Trophoblast cell (in vitro differentiated cells and primary cell): Measurements from ENCODE around the gene TMEM141.

Experiments used
- DNase-seq, 2 donors: peaks; one replicate each; pipeline ENCODE4 v3.0.0-alpha.2; 2016
- H2AFZ ChIP-seq: 2 replicates; pipeline ENCODE4 v1.6.1; 2013; ENCODE audit warnings: low read length, moderate library complexity, mild to moderate bottlenecking; ENCODE audit not compliant: insufficient read depth, poor library complexity
- H2AK5ac ChIP-seq: 2 replicates; pipeline ENCODE4 v1.6.1; 2013; ENCODE audit warnings: mild to moderate bottlenecking, low read length
- H2BK120ac ChIP-seq: 2 replicates; pipeline ENCODE4 v1.6.1; 2013; ENCODE audit warnings: low read length, mild to moderate bottlenecking, moderate library complexity; ENCODE audit not compliant: insufficient read depth, poor library complexity
- H2BK12ac ChIP-seq: 2 replicates; pipeline ENCODE4 v1.6.1; 2013; ENCODE audit warnings: mild to moderate bottlenecking, low read length, moderate library complexity
- H2BK5ac ChIP-seq: 2 replicates; pipeline ENCODE4 v1.6.1; 2013; ENCODE audit warnings: low read length, low read depth, moderate library complexity, mild to moderate bottlenecking; ENCODE audit not compliant: poor library complexity
- H3K14ac ChIP-seq: 2 replicates; pipeline ENCODE4 v1.6.1; 2013; ENCODE audit warnings: mild to moderate bottlenecking, low read length
- H3K18ac ChIP-seq: 2 replicates; pipeline ENCODE4 v1.6.1; 2013; ENCODE audit warnings: mild to moderate bottlenecking, low read length
- H3K23ac ChIP-seq: 2 replicates; pipeline ENCODE4 v1.6.1; 2013; ENCODE audit warnings: low read length
- H3K27ac ChIP-seq: 2 replicates; pipeline ENCODE4 v1.5.1; 2013; ENCODE audit warnings: low read depth, mild to moderate bottlenecking, inconsistent platforms, low read length, moderate library complexity
- H3K27me3 ChIP-seq: 2 replicates; pipeline ENCODE4 v1.6.1; 2013; ENCODE audit warnings: inconsistent platforms, mild to moderate bottlenecking, low read length, moderate library complexity; ENCODE audit not compliant: insufficient read depth
- H3K36me3 ChIP-seq, 2 experiments: 1 replicate in 1 of 2; 2 replicates in 1 of 2; pipeline ENCODE4 v1.6.1; 2013; ENCODE audit warnings: low read length in 2 of 2, mild to moderate bottlenecking in 2 of 2, moderate library complexity in 1 of 2; ENCODE audit not compliant: insufficient read depth in 2 of 2, control insufficient read depth in 1 of 2
- H3K4ac ChIP-seq: 2 replicates; pipeline ENCODE4 v1.6.1; 2013; ENCODE audit warnings: low read depth, mild to moderate bottlenecking, low read length, moderate library complexity
- H3K4me1 ChIP-seq, 2 experiments: 1 replicate in 1 of 2; 2 replicates in 1 of 2; pipeline ENCODE4 v1.6.1; 2013; ENCODE audit warnings: low read length in 2 of 2, mild to moderate bottlenecking in 2 of 2, moderate library complexity in 1 of 2; ENCODE audit not compliant: insufficient read depth in 2 of 2, control insufficient read depth in 1 of 2
- H3K4me2 ChIP-seq: 2 replicates; pipeline ENCODE4 v1.6.1; 2013; ENCODE audit warnings: inconsistent platforms, mild to moderate bottlenecking, low read length, moderate library complexity
- H3K4me3 ChIP-seq: 2 replicates; pipeline ENCODE4 v1.5.1; 2013; ENCODE audit warnings: mild to moderate bottlenecking, low read depth, low read length, inconsistent platforms
- H3K79me1 ChIP-seq: one replicate; pipeline ENCODE4 v1.6.1; 2013; ENCODE audit warnings: low read length
- H3K79me2 ChIP-seq: 2 replicates; pipeline ENCODE4 v1.6.1; 2013; ENCODE audit warnings: low read length, mild to moderate bottlenecking; ENCODE audit not compliant: control insufficient read depth, insufficient read depth, poor library complexity
- H3K9ac ChIP-seq: 2 replicates; pipeline ENCODE4 v1.6.1; 2013; ENCODE audit warnings: mild to moderate bottlenecking, low read length
- H3K9me3 ChIP-seq: 2 replicates; pipeline ENCODE4 v1.6.1; 2013; ENCODE audit warnings: low read depth, mild to moderate bottlenecking, control low read depth, inconsistent platforms, low read length; ENCODE audit not compliant: insufficient read depth
- H4K12ac ChIP-seq: 2 replicates; pipeline ENCODE4 v1.6.1; 2013; ENCODE audit warnings: low read depth, mild to moderate bottlenecking, low read length, moderate library complexity
- H4K8ac ChIP-seq: 2 replicates; pipeline ENCODE4 v1.6.1; 2013; ENCODE audit warnings: low read depth, mild to moderate bottlenecking, low read length, moderate library complexity
- H4K91ac ChIP-seq: one replicate; pipeline ENCODE4 v1.6.1; 2013; ENCODE audit warnings: low read depth, mild to moderate bottlenecking, low read length, moderate library complexity
- WGBS: extraction: QIAGEN DNeasy Blood & Tissue Kit; methylation state at CpG from one replicate; pipeline ENCODE4 v1.1.7; 2013; ENCODE audit warnings: missing lambda C conversion rate; ENCODE audit not compliant: insufficient read length, insufficient coverage; ENCODE audit errors: extremely low coverage; 5-methylcytosine and 5-hydroxymethylcytosine counted together

TMEM141 gene

GRCh38 chr9:136773386-136774044 lies 17.6 kb upstream of the TMEM141 start:
- Histone ChIP-seq H3K27ac (no peak overlapping the region), H3K4me1 (no peaks in the 10 kb centered on the region), H3K18ac (no peak overlapping the region), H3K4me2 (no peak overlapping the region), H2BK120ac (no peak overlapping the region), H3K79me2 (no peaks in the 10 kb centered on the region), H3K9ac (no peak overlapping the region), H4K12ac (no peak overlapping the region), H2AFZ (no peak overlapping the region), H3K4ac (no peak overlapping the region), H2BK12ac (no peak overlapping the region), H3K36me3 (no peaks in the 10 kb centered on the region), H3K23ac (no peak overlapping the region), H3K14ac (no peak overlapping the region), H3K79me1 (no peaks in the 10 kb centered on the region), H3K4me3 (no peak overlapping the region), H2BK5ac (no peak overlapping the region), H3K27me3 (peaks cover 6% of the 10 kb centered on the region), H2AK5ac (no peak overlapping the region), H3K9me3 (peaks cover 8% of the 10 kb centered on the region), H4K8ac (no peak overlapping the region), H4K91ac (no peak overlapping the region)
- DNase-seq: no peak
- WGBS: no CpG with 5 or more reads among the region's 7 CpGs

- H3K14ac ChIP-seq: no peak overlapping the region
- WGBS: no CpG with 5 or more reads among the region's 12 CpGs
- H3K79me2 ChIP-seq: no peaks in the 10 kb centered on the region
- H2BK120ac ChIP-seq: no peak overlapping the region
- H3K18ac ChIP-seq: no peak overlapping the region
- no peak overlapping the region for H2BK5ac ChIP-seq
- H3K79me1 ChIP-seq: no peaks in the 10 kb centered on the region
- no peak overlapping the region for H2AFZ ChIP-seq
- H3K27me3 ChIP-seq: peaks cover 7% of the 10 kb centered on the region
- H3K4me2 ChIP-seq: no peak overlapping the region
- H3K9ac ChIP-seq: no peak overlapping the region
- H4K12ac ChIP-seq: no peak overlapping the region
- no peak overlapping the region for H2AK5ac ChIP-seq
- H2BK12ac ChIP-seq: no peak overlapping the region
- H3K4ac ChIP-seq: no peak overlapping the region
- H4K8ac ChIP-seq: no peak overlapping the region
- H3K4me3 ChIP-seq: no peak overlapping the region
- no peak overlapping the region for H3K23ac ChIP-seq
- H3K27ac ChIP-seq: no peak overlapping the region
- no peak overlapping the region for H4K91ac ChIP-seq
- H3K9me3 ChIP-seq: peaks cover 8% of the 10 kb centered on the region
- no peaks in the 10 kb centered on the region for H3K36me3 ChIP-seq
- H3K4me1 ChIP-seq: no peaks in the 10 kb centered on the region
- DNase-seq: no peak
Measured at GRCh38 chr9:136774416-136775045, 16.6 kb upstream of the TMEM141 start.

GRCh38 chr9:136775191-136775590 lies 16.0 kb upstream of the TMEM141 start:
- Histone ChIP-seq H3K79me1 (no peaks in the 10 kb centered on the region), H2BK120ac (no peak overlapping the region), H2BK12ac (no peak overlapping the region), H3K9me3 (peaks cover 8% of the 10 kb centered on the region), H3K36me3 (no peaks in the 10 kb centered on the region), H3K14ac (no peak overlapping the region), H3K23ac (no peak overlapping the region), H2AK5ac (no peak overlapping the region), H3K18ac (no peak overlapping the region), H3K27ac (no peak overlapping the region), H3K4ac (no peak overlapping the region), H3K79me2 (no peaks in the 10 kb centered on the region), H3K27me3 (peaks cover 7% of the 10 kb centered on the region), H4K12ac (no peak overlapping the region), H3K4me2 (no peak overlapping the region), H3K4me3 (no peak overlapping the region), H4K91ac (no peak overlapping the region), H3K4me1 (no peaks in the 10 kb centered on the region), H2BK5ac (no peak overlapping the region), H4K8ac (no peak overlapping the region), H2AFZ (no peak overlapping the region), H3K9ac (no peak overlapping the region)
- no CpG with 5 or more reads among the region's 6 CpGs for WGBS
- DNase-seq: no peak

- H3K36me3 ChIP-seq: no peaks in the 10 kb centered on the region
- no peak overlapping the region for H2BK12ac ChIP-seq
- H4K91ac ChIP-seq: no peak overlapping the region
- H2BK120ac ChIP-seq: no peak overlapping the region
- no peak overlapping the region for H4K12ac ChIP-seq
- no peak overlapping the region for H3K23ac ChIP-seq
- no peak overlapping the region for H3K14ac ChIP-seq
- no peak overlapping the region for H3K9ac ChIP-seq
- no peak overlapping the region for H3K4me2 ChIP-seq
- H2BK5ac ChIP-seq: no peak overlapping the region
- no CpG with 5 or more reads among the region's 7 CpGs for WGBS
- no peak overlapping the region for H2AK5ac ChIP-seq
- H3K79me2 ChIP-seq: no peaks in the 10 kb centered on the region
- no peak overlapping the region for H2AFZ ChIP-seq
- no peak for DNase-seq
- peaks cover 8% of the 10 kb centered on the region for H3K9me3 ChIP-seq
- no peak overlapping the region for H3K18ac ChIP-seq
- no peak overlapping the region for H3K4me3 ChIP-seq
- H3K27ac ChIP-seq: no peak overlapping the region
- H3K79me1 ChIP-seq: no peaks in the 10 kb centered on the region
- no peaks in the 10 kb centered on the region for H3K4me1 ChIP-seq
- H3K4ac ChIP-seq: no peak overlapping the region
- H4K8ac ChIP-seq: no peak overlapping the region
- H3K27me3 ChIP-seq: peaks cover 7% of the 10 kb centered on the region
Measured at GRCh38 chr9:136776947-136777346, 14.2 kb upstream of the TMEM141 start.
